ENCODE data around the gene MYEOV.

MYEOV gene

DNA sequence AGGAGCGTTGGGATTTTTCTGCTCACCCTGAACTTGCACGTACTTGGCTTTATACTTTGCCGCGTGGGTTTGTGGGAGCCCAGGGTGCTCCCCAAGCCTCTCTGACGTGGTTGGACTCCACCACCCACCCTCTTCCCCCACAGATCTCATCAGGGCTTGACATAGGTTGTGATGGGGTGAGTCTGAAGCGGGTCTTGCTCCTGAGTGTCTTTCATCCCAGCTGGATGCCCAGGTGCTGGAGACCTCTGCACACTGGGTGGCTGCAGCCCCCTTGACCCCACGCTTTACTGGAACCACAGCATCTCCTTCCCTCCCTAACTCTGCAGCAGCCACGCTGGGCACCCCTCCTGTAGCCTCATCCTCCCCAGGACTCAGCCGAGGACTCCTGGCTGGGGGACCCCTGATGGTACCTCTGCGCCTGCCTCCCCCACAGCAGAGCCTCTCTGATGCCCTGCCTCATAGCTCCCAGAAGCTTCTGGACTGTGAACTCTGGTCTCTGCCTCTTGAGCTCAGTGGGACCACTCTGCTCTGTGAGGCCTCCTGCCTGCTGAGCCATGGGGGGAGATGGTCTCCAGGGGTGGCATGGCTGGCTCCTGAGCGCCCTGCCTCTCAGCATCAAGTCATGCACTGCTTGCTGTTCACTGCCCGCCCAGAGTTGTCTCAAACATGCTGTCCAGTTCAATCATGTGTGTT lies 45.2 kb downstream of the MYEOV start:
- TF ChIP-seq, protein P1, sequence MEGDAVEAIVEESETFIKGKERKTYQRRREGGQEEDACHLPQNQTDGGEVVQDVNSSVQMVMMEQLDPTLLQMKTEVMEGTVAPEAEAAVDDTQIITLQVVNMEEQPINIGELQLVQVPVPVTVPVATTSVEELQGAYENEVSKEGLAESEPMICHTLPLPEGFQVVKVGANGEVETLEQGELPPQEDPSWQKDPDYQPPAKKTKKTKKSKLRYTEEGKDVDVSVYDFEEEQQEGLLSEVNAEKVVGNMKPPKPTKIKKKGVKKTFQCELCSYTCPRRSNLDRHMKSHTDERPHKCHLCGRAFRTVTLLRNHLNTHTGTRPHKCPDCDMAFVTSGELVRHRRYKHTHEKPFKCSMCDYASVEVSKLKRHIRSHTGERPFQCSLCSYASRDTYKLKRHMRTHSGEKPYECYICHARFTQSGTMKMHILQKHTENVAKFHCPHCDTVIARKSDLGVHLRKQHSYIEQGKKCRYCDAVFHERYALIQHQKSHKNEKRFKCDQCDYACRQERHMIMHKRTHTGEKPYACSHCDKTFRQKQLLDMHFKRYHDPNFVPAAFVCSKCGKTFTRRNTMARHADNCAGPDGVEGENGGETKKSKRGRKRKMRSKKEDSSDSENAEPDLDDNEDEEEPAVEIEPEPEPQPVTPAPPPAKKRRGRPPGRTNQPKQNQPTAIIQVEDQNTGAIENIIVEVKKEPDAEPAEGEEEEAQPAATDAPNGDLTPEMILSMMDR (IDR thresholded peaks at IDR 0.05; ENCODE audit: extremely low read depth, missing control alignments): no peak
- DNase-seq (ENCODE audit: low spot score): no peak

DNA sequence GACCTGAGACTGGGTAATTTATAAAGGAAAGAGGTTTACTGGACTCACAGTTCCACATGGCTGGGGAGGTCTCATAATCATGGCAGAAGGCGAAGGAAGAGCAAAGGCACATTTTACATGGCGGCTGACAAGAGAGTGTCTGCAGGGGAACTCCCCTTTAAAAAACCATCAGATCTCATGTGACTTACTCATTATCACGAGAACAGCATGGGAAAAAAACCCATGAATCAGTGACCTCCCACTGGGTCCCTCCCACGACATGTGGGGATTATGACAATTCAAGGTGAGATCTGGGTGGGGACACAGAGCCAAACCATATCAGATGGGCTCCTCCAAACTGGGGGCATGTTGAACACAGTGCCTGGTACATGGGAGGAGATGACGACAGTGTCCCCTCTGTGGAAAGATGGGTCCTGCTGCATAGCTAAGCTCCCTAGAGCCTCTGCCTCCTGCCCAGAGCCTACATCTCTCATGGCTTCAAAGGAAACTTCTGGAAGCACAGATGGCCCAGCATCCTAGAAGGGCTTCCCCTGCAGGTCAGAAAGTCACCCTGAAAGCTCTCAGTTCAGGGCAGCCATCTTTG lies 46.1 kb downstream of the MYEOV start:
- TF ChIP-seq, protein P1 (IDR thresholded peaks at IDR 0.05; ENCODE audit: extremely low read depth, missing control alignments): no peak
- DNase-seq (ENCODE audit: low spot score): no peak

DNA sequence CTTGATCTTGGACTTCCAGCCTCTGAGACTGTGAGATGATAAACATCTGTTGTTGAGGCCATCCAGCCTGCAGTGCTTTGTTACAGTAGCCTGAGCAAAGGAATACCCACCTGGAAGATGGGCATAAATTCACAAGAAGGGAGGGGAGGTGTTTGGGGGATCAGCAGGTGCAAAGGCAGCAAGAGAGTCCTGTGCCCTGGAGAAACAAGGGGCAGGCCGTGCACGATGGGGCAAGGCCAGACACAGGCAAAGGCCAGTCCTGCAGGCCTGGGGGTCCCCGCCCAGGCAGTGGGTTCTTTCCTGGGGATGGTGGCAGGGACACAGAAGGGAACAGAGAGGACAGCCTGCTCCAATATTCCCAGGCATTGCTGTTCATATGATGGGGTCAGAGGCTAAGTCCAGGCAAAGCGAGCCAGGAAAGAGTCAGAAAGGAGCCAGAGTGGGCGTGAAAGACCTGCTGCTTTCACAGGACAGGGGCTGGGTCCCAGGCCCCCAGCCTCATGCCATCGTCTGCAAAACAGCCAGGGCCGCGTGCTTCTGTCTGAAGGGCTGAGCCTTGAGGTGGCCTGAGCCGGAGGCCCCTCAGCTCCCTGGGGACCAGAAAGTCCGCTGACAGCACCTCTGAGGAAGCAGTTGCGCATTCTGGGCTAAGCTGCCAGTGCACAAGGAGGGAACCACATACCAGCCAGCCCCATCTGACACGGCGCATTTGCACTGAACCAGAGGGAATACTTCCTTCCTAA lies 48.8 kb downstream of the MYEOV start:
- no peak for DNase-seq (ENCODE audit: low spot score)
- TF ChIP-seq, protein P1 (IDR thresholded peaks at IDR 0.05; ENCODE audit: extremely low read depth, missing control alignments): no peak

DNA sequence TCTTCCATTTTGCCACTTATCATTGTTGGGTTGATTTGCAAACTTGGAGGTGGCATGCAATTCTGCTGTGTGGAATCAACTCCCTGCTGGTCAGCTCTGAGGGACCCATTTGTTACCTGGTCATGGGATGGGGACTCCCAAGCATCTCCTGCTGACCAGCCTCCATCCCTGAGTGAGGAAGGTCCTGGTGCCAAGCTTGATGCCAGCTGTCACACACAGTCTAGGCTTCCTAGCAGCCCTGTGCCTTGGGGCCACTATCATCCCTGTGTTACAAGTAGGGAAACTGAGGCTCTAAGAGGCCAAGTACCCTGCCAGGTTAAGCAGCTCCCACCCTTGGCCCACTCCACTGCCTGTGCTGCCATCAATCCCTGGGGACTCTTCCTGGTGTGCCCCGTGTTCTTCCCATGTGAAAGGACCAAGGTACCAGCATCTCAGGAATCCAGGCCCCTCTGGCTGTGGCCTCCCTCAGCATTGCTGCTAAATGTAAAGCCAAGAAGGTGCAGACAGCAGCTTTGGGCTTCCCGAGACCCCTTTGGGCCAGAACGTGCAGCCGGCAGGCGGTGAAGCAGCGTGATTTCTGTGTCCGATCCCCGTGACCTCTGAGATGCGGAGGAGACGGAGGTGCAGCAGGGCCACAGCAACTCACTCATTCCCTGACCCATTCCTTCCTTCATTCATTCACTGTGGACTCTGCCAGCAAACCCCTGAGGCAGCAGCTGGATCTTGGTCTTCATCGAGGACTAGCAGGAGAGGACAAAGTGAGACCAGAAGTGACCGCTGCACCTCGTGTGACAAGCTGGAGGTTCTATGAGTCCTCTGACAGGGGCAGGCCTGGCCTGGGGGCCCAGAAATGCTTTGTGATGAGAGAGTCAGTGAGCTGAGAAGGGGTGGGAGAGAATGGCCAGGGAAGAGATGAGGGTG lies 49.7 kb downstream of the MYEOV start:
- TF ChIP-seq, protein P1 (IDR thresholded peaks at IDR 0.05; ENCODE audit: extremely low read depth, missing control alignments): no peak
- DNase-seq (ENCODE audit: low spot score): no peak

DNA sequence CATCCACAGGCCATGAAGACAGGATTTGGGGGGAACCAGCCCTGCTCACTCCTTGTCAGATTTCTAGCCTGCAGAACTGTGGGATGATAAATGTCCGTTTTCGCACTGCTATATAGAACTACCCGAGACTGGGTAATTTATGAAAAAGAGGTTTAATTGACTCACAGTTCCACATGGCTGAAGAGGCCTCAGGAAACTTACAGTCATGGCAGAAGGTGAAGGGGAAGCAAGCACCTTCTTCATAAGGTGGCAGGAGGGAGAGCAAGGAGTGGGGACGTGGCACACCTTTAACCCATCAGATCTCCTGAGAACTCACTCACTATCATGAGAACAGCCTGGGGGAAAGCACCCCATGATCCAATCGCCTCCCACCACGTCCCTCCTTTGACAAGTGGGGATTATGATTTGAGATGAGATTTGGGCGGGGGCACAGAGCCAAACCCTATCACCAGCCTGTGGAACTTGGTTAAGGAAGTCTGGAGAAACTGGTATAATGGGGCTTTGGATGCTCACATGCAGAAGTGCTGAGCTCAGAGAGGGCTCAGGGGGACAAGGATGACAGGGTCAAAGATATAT lies 50.7 kb downstream of the MYEOV start:
- TF ChIP-seq, protein P1 (IDR thresholded peaks at IDR 0.05; ENCODE audit: extremely low read depth, missing control alignments): no peak
- DNase-seq (ENCODE audit: low spot score): no peak
